Stimulated activated CD4-positive, alpha-beta T cell treated with anti-CD3 and anti-CD28 coated beads, Interleukin-1b, Interleukin-23, amount 100 ng/mL, for 48 hours (primary cell): ENCODE measurements around the gene KLF1.
"Not testable (repeated sequence)": the region's sequence is repeated elsewhere in the genome, so short reads cannot be mapped to it uniquely, and the experiment has no call there.

Experiments
- DNase-seq: peaks from one replicate; pipeline ENCODE4 v3.0.0-alpha.2; 2020

The KLF1 gene

DNA sequence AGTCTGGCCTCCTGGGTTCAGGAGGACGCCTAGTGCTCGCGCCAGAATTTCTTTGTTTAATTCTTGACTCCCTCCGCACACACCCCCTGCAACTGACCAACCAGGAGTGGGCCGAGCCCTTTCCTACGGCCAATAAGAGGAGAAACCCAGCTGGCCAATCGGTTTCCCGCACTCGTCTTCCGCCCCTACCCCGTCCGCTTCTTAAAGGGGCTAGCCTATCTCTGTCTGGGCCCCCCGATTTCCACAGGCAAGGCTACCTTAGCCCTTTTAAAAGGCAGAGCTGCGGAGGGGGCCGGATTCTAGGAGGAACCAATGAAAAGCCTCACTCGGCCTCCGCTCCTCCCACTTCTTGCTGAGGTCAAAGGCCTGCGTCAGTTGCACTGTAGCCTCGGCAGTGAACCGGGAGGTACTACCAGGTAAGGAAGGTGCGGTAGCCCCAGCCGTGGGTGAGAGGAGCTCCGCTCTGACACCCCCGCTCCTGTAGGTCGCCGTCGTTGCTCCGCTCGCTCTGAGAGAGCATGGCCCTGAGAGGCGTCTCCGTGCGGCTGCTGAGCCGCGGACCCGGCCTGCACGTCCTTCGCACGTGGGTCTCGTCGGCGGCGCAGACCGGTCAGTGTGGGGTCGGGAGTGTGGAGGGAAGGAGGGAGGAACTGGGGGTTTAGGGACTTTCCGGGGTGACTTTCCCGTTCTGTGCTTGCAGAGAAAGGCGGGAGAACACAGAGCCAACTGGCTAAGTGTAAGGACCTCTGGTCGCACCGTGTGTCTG, 4.0 kb upstream of the KLF1 start, which contains the start of gene GCDH:
TSS of gene GCDH (plus strand) at position 374 of the 766 bp plus-strand sequence. CDS start at position 519, 145 bp downstream.
- DNase-seq = peak; percentile 98

DNA sequence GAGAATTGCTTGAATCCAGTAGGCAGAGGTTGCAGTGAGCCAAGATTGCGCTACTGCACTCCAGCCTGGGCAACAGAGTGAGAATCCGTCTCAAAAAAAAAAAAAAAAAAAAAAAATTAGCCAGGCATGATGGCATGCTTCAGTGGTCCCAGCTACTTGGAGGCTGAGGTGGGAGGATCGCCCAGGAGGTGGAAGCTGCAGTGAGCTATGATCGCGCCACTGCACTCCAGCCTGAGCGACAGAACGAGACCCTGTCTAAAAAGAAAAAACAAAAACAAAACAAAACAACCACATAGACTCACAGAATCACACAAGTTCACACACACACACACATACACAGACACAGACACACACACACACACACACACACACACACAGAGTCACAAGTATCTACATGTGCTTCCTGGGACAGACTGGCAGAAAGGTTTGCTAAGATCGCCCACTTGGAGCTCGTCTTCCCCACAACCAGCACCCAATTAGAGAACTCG, 3.3 kb upstream of the KLF1 start:
- DNase-seq = not testable (repeated sequence)

DNA sequence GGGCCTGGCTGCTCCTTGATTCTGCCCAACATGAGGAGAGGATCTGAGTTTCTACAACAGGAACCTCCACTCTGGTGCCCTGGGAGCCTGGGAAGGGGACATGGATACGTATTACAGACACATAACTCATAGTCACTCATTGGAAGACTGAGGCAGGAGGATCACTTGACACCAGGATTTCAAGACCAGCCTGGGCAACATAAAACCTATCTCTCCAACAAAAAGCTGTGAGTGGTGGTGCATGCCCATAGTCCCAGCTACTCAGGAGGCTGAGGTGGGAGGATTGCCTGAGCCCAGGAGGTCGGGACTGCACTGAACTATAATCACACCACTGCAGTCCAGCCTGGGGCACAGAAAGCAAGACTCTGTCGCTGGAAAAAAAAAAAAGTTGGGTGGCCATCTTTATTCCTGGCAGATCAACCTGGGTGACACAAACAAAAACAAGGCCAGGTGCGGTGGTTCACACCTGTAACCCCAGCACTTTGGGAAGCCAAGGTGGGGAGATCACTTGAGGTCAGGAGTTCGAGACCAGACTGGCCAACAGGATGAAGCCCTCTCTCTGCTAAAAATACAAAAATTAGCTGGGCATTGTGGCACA, 1.1 kb upstream of the KLF1 start:
- DNase-seq = no peak

DNA sequence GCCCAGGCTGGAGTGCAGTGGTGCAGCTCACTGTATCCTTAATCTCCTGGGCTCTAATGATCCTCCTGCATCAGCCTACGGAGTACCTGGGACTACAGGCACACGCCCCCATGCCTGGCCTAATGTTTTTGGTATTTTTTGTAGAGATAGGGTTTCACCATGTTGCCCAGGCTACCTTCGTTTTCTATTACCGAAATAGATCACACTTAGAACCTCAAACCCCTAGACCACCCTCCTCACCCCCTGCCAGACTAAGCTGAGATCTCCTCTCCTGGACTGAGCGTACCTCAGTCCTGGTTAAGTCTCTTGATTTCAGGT, 391 bp downstream of the KLF1 start:
- DNase-seq = no peak

DNA sequence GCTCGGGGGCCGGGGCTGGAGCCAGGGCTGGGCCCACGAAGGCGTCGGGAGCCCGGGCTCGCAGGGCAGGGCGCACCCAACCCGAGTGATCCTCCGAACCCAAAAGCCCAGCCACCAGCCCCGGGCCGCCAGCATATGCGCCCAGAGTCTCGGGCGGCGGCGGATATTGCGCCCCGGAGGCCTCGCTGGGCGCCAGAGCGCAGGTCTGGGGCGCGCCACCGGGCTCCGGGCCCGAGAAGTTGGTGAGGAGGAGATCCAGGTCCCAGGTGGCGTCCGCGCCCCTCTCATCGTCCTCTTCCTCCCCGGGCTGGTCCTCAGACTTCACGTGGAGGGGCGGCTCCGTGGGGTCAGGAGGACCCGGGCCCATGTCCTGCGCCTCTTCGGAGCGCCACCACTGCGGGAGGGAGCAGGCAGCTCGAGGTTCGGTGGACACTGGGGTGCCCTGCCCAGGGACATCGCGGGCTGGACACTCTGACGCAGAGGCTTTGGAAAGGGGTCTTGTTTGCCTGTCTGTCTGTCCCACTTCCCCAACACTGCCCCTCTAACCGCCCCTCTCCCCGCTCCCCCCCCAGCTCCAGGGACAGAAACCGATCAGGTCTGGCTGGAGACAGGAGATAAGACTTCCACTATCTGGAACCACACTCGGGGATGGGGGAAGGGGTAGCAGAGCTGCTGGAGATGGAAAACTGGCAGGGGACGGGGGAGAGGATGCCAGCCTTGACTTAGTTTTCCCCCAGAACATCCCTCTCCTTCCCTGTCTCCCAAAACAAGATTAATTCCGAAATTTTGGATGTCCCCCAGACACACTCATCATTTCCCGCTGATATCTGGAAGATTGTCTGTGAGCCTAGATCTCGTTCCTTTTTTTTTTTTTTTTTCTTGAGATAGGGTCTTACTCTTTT, 1.0 kb downstream of the KLF1 start:
- DNase-seq = no peak

DNA sequence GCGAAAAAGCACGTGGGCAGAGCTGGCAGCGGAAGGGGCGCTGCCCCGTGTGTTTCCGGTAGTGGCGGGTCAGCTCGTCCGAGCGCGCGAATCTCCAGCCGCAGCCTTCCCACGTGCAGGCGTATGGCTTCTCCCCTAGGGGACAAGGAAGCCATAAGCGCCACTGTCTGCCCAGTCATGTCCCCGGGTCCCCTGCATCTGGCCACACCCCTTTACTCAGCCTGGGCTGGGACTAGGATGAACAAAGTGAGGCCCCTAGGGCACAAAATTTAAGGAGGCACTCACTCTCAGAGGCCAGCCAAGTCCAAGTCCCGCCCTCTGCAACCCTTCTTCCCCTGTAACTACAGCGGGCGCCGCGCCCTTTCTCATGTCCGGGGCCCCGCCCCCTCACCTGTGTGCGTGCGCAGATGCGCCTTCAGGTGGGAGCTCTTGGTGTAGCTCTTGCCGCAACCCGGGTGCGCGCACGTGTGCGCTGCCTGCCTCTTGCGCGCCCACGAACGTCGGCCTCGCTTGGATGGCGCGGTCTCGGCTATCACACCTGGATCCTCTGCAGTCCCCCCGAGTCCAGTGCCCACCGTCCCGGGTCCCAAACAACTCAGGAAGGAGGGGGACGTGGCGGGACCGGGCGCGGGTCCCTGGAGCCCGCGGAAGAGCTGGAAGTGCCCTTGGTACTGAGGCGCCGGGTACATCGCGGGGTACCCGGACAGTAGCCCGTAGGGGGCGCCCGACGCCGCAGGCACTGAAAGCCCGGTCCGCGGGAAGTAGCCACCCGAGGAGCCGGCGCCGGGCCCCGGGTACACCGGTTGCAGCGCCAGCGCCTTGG, 1.9 kb downstream of the KLF1 start:
- peak; percentile 95 for DNase-seq

DNA sequence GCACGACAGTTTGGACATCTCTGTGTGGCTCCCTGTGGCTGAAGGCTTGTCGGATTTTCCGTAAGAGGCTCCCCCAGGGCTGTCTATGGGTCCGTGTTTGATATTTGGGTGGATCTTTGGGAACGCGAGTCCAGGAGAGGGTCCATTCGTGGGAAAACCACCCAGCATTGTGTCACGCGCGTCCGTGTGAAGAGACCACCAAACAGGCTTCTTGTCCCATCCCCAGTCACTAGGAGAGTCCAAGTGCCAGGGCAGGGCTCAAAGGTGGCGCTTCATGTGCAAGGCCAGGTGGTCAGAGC, 2.4 kb downstream of the KLF1 start:
- no peak for DNase-seq

DNA sequence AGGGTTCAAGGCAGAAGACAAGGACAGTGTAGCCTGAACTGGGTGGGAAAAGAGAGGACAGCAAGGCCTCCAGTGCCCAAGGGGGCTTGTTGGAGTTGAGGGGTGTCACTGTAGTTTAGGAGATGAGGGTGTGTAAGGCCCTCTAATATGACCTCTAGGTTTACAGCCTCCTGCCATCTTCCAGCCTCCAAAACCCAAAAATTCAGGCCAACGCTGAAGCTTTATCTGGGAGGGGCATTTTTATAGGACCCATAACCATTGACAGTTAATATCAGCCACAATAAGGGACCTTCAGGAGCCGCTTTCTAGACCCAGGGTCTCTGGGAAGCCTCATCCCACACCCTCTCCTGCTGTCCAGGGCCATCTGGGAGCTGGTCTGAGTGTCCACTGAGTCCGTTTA, 2.8 kb downstream of the KLF1 start:
- DNase-seq = no peak

DNA sequence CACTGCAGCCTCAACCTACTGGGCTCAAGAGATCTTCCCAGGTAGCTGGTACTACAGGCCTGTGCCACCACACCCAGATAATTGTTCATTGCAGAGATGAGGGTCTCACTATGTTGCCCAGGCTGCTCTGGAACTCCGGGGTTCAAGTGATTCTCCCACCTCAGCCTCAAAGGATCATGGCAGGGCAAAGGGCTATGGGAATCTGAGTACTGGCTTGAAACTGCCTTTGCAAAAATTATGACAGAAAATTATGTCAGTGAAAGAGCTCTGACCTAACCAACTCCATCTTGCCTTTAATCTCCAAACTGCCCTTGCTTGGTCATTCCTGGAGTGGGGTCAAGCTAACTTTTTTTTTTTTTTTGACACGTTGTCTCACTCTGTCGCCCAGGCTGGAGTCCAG, 4.4 kb downstream of the KLF1 start:
- DNase-seq = no peak

DNA sequence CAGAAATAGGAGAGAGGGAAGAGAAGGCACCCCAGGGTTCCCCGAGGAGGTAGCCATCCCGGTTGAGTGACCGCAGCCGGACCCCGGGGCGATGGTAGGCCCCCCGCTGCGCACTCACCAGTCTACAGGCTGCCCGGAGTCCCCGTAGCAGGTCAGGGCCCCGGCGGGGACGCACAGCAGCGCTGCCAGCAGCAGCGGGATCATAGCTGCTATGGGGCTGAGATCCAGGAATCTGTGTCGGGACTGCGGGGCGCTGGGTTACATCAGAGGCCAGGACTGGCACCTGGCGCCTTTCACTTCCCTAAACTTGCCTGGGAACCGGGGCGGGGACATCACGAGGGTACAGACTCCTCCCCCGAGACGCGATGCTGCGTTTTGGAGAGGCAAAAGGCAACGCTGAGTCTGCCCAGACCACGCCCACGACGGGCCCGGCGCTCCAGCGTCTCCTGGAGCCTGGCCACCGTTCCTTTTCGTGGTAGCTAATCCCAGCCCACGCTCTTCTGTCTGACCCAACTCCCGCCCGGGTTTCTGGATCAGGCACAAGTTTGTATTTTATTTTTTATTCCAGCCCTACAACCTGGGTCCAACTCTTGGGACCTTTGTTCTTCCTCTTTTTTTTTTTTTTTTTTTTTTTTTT, 5.7 kb downstream of the KLF1 start, which contains the start of gene DNASE2:
TSS of gene DNASE2 (minus strand) at position 278 of the 637 bp plus-strand sequence. CDS start at position 204, 74 bp downstream.
- peak; percentile 91 for DNase-seq

DNA sequence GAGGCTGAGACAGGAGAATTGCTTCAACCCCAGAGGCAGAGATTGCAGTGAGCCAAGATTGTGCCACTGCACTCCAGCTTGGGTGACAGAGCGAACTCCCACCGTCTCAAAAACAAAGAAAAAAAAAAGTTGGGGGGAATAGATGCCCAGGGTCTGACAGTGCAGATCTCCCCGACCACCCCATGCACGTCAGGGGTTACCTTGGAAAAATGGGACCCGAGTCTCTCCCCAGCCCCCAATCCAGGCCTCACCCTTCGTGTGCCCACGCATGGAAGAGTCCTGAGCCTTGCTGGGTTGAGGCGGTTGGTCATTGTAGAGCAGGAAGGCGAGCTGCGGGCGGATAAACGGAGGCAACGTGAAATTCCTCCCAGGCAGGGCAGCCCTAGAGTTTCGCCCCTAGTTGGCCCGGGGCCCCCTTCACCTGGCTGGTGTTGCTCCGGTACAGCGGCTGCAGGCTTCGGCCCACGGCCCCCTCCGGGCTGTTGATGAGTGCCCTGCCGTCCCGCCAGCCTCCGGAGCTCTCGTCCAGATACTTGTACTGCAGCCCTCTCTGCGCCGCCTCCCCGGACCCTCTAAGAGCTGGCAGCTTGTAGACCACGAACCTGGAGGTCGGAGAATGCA, 6.3 kb downstream of the KLF1 start:
- no peak for DNase-seq

DNA sequence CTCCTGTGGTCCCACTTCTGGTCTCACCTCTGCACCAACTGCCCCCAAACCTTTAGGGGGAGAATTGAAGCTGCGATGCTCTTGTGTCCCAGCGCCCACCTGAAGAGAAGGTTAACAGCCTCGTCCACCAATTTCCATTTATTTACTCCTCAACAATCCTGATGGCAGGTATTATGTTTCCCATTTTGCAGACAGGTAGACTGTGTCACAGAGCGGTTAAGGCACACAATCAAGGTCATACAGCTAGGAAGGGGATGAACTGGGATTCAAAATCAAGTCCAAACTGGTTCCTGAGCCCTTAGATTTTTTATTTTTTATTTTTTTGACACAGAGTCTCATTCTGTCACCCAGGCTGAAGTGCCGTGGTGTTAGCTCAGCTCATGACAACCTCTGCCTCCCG, 11.9 kb downstream of the KLF1 start:
- no peak for DNase-seq

DNA sequence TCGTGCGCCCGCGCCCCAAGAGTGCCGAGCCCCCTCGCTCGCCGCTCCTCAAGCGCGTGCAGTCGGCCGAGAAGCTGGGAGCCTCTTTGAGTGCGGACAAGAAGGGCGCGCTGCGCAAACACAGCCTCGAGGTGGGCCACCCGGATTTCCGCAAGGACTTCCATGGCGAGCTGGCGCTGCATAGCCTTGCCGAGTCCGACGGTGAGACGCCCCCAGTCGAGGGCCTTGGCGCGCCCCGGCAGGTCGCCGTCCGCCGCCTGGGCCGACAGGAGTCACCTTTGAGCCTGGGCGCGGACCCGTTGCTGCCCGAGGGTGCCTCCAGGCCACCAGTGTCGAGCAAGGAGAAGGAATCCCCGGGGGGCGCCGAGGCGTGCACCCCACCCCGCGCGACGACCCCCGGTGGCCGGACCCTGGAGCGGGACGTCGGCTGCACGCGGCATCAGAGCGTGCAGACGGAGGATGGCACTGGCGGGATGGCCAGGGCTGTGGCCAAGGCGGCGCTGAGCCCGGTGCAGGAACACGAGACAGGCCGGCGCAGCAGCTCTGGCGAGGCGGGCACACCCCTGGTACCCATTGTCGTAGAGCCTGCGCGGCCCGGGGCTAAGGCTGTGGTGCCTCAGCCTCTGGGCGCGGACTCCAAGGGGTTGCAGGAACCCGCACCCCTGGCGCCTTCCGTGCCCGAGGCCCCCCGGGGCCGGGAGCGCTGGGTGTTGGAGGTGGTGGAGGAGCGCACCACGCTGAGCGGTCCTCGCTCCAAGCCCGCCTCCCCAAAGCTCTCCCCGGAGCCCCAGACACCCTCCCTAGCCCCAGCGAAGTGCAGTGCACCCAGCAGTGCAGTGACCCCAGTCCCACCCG, 12.9 kb downstream of the KLF1 start:
- no peak for DNase-seq

DNA sequence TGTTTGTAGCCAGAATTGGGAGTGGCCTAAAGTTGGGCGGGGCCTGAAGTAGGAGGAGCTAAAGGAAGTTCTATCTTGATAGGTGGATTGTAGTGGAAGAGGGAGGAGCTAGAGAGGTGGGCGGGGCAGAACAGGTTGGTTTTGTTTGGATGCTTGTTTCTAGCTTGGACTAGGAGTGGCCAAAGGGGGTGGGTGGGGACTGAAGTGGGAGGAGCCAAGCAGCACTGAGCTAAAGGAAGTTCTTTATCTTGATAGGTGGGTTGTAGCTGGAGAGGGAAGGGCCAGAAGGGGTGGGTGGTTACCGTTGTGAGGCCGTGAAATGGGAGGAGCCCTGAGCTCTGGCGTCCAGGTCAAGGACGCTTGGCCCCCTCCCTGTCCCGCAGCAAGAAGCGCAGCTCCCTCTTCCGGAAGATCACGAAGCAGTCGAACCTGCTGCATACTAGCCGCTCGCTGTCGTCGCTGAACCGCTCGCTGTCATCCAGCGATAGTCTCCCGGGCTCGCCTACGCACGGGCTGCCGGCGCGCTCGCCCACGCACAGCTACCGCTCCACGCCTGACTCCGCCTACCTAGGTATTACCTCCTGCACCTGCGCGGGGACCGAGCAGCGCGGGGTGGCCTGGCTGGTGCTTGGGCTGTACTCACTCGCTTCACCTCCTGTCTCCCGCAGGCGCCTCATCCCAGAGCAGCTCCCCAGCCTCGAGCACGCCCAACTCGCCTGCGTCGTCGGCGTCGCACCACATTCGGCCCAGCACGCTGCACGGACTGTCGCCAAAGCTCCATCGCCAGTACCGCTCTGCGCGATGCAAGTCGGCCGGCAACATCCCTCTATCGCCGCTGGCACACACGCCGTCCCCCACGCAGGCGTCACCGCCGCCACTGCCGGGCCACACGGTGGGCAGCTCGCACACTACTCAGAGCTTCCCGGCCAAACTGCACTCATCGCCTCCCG, 13.8 kb downstream of the KLF1 start:
- peak; percentile 72 for DNase-seq

DNA sequence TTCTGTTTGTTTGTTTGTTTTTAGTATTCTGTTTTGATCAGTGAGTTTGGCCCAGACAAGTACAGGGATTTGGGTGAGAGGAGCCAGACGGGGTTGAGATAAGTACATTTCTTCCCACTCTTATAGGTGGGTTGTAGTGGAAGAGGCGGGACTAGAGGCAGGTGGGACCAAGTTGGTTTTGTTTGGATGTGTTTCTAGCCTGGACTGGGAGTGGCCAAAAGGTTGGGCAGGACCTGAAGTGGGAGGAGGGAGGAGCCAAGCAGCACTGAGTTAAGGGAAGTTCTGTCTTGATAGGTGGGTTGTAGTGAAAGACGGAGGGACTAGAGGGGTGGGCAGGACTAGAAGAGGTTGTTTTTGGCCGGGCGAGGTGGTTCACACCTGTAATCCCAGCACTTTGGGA, 14.7 kb downstream of the KLF1 start:
- no peak for DNase-seq

DNA sequence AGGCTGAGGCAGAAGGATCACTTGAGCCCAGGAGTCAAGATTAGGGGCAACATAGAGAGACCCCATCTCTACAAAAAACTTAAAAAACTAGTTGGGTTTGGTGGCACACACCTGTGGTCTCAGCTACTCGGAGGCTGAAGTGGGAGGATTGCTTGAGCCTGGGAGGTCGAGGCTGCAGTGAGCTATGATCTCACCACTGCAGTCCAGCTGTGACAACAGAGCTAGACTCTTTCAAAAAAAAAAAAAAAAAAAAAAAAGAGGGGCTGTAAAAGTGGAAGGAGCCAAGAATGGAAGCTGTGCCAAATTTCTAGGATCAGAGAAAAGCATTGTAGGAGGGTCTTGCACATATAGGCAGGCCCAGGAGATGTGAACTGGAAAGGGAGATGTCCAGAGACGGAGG, 15.3 kb downstream of the KLF1 start:
- DNase-seq = no peak

DNA sequence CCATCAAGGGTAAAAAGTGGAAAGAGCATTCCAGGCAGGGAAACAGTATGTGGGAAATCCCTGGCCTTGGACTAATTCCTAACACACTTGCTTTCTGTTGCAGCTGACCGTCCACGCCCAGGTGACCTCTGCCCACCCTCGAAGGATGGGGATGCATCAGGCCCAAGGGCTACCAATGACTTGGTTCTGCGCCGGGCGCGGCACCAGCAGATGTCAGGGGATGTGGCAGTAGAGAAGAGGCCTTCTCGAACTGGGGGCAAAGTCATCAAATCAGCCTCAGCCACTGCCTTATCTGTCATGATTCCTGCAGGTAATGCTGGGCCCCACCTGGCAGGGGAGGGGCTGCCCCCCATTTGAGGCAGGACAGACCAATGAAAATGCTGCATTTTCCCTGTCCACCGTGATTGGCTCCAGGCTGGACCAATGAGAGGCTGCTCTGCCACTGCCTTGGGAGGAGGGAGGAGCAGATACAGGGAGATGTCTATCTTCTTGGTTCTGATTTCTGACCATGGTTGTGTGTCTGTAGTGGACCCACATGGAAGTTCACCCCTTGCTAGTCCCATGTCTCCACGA, 18.4 kb downstream of the KLF1 start:
- peak; percentile 40 for DNase-seq

DNA sequence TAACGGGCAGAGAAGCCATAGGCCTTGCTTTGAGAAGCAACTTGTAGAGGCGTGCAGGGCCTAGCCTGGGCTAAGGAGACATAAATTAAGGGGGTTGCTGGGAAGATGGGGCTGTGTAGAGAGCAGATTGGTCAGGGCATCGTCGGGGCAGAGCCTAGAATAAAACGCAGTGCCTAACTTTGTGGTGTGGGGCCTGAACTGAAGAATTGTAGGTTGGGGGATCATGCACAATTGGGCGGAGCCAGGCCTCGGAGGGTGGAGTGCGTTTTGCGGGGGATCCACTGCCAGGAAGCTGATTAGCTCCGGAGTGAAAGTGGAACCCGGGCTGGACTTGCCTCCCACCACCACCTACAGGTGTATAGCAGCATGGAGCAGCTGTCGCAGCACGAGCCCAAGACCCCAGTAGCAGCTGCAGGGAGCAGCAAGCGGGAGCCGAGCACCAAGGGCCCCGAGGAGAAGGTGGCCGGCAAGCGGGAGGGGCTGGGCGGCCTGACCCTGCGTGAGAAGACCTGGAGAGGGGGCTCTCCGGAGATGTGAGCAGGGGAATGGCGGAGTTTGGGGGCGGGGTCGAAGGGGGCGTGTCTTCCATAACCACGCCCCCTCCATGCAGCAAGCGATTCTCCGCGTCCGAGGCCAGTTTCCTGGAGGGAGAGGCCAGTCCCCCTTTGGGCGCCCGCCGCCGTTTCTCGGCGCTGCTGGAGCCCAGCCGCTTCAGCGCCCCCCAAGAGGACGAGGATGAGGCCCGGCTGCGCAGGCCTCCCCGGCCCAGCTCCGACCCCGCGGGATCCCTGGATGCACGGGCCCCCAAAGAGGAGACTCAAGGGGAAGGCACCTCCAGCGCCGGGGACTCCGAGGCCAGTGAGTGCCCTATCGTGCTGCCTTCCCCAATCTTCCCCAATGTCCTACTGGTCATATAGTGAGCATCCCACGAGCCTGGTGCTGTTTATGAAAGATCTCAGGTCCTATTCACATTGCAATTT, 19.6 kb downstream of the KLF1 start:
- peak; percentile 71 for DNase-seq
